22Rv1 (cell line): ENCODE data around the gene IL11.
"Not testable (repeated sequence)": the region's sequence is repeated elsewhere in the genome, so short reads cannot be mapped to it uniquely, and the experiment has no call there.

Experiments used
- H3K27ac ChIP-seq: fragments of 450-650 bp; 2 replicates; pipeline ENCODE4 v1.5.1; 2017
- CTCF ChIP-seq: fragments of 450-650 bp; IDR thresholded peaks from 2 replicates; pipeline ENCODE4 v1.5.1; 2017; ENCODE audit warnings: mild to moderate bottlenecking
- ZFX ChIP-seq: fragments of 450-650 bp; IDR thresholded peaks from 2 replicates; pipeline ENCODE4 v1.6.1; 2017; ENCODE audit warnings: antibody characterized with exemption, borderline replicate concordance

The IL11 gene

GRCh38 chr19:55339889-55340783 lies 30.1 kb downstream of the IL11 start:
- H3K27ac ChIP-seq = peak overlapping the region; percentile 97
- TF ChIP-seq ZFX (no peak), CTCF (no peak)

- TF ChIP-seq ZFX = no peak
- TF ChIP-seq CTCF = peak; percentile 34; the same call in 1 of the 2 replicates
- peak within 1 kb of the TSS; percentile 97 for H3K27ac ChIP-seq
Measured at GRCh38 chr19:55339105-55339888, 31.0 kb downstream of the IL11 start, which contains the start of gene KMT5C. TSS of gene KMT5C (plus strand) at chr19:55339876. CDS start at chr19:55341937, 2,061 bp downstream.

GRCh38 chr19:55336101-55336500 lies 34.2 kb downstream of the IL11 start:
- H3K27ac ChIP-seq = no peak overlapping the region
- TF ChIP-seq CTCF (no peak), ZFX (no peak)

GRCh38 chr19:55333870-55334269 lies 36.4 kb downstream of the IL11 start:
- TF ChIP-seq ZFX = no peak
- TF ChIP-seq CTCF = no peak

GRCh38 chr19:55329791-55330190 lies 40.5 kb downstream of the IL11 start:
- not testable (repeated sequence) for H3K27ac ChIP-seq

More at GRCh38 chr19:55333870-55334269, 36.4 kb downstream of the IL11 start:
- H3K27ac ChIP-seq = no peak overlapping the region

- H3K27ac ChIP-seq = not testable (repeated sequence)
Measured at GRCh38 chr19:55328774-55329318, 41.4 kb downstream of the IL11 start.

GRCh38 chr19:55325172-55325571 lies 45.1 kb downstream of the IL11 start, which contains the start of gene TMEM150B:
TSS of gene TMEM150B (minus strand) at chr19:55325341. CDS start at chr19:55321036, 4,305 bp downstream.
- no peak within 1 kb of the TSS for H3K27ac ChIP-seq
- TF ChIP-seq ZFX (no peak), CTCF (no peak)

GRCh38 chr19:55324662-55325061 lies 45.6 kb downstream of the IL11 start:
- H3K27ac ChIP-seq = no peak overlapping the region
- TF ChIP-seq ZFX = no peak
- no peak for TF ChIP-seq CTCF
